HT-29 (cell line): ENCODE results near the gene ARL5A. TPM values are rescaled to one million over a fixed set of nuclear protein-coding genes. Genes with fewer than 3 reads are reported as not detected.
A peak's percentile ranks its signal among the peaks of the same experiment; 100 is the strongest.

ENCODE experiments used
- DNase-seq: peaks from one replicate; pipeline ENCODE4 v3.0.0-alpha.2; 2015; ENCODE audit warnings: low spot score
- total RNA-seq: library from RNA; depleted of rRNA; stranded (reverse); fragments of >200 nt; shearing (Covaris generic); gene quantifications from 2 replicates; pipeline ENCODE4 v1.2.3, GENCODE V29; 2014

Gene ARL5A
- total RNA-seq, 1 experiment from 2014 or later, result 82.0 TPM

DNA sequence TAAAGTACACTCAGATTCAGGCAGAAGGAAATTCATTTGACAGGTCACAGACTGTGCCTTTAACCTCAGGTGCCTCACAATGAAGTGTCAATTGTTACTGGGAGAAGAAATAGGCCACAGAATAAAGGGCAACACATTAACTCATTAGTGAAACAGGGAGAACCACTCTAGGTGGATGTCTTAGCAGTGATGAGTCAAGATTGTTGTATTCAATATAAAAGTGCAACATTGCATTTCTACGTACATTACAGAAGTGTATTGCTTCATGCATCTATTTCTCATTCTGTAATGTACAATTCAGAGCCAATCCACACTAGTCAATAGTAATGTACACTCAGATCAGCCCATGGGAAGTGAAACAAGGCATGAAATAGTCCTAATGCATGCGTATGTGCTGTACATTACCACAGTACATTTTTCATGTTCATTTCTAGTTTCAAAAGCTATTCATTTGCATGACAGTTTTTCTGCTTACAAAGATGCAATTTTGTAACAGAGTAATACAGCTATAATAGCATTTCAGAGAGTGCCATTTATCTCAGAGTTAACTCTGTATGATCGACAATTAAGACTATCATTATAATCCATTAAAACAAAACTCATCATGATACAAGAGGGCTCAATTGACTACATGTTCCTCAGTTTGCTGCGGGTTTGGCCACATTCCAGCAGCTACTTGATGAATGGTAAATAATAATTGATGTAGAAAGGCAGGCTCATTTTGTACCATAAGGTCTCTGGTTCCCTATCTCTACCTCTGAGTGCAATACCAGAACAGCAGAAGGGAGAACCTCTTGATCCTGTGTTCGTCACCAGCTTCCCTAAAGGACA lies 12.2 kb upstream of the ARL5A start:
- no peak for DNase-seq

DNA sequence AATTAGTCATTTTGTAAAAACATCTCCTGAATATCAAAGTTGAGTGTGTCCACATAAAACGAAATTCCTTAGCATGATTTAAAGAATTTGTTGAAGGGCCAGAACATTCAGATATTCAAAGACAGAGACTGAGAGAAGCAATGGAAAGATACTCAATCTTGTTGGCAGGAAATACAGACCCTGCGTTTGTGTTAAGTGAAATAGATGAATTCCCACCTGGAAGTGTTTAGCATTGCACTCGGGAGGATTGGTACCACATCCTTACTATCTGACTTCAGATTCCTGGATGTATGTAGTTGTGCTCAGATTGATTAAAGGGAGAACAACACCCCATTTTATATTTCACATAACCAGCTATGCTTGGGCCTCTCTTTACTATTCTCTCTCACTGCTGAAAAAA lies 9.7 kb upstream of the ARL5A start:
- DNase-seq, result no peak

DNA sequence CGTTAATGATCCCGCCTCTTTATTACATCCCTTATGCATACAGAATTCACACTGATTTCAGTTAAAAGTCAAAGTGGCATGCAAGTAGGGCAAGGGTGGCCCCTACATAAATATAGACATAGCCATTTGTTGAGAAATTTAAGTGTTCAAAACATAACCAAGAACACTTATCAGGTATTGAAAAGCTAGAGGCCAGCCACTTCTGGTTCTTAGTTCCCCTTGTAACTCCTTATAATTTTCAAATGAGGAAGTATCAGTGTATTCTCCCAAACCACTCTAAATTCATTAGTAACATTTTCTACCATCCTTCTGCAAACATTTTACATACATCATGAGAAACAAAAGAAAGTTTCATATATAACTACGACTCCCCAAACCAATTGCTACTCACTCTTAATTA lies 5.8 kb upstream of the ARL5A start:
- DNase-seq, result no peak

GRCh38 chr2:151830961-151831360 lies 2.7 kb upstream of the ARL5A start:
- DNase-seq, result no peak

DNA sequence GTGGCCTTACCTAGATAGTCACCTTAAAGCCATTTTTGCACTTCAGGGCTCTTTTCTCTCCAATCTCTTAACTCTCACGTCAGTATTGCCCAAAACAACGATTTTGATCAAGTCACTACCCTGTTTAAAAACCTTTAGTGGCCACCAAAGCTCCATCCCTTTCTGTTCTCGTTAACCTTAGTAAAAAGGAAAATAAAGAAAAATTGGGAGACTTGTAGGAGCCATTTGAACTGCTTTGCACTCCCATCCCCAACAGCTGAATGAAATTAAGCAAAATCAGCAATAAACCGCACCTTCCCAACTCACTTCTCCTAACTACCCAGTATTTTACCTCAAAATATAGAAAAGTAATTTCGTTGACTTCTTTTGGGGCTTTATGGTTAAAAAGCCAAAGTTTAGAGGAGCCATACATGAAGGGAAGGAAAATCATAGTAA lies 686 bp upstream of the ARL5A start:
- DNase-seq, result no peak

DNA sequence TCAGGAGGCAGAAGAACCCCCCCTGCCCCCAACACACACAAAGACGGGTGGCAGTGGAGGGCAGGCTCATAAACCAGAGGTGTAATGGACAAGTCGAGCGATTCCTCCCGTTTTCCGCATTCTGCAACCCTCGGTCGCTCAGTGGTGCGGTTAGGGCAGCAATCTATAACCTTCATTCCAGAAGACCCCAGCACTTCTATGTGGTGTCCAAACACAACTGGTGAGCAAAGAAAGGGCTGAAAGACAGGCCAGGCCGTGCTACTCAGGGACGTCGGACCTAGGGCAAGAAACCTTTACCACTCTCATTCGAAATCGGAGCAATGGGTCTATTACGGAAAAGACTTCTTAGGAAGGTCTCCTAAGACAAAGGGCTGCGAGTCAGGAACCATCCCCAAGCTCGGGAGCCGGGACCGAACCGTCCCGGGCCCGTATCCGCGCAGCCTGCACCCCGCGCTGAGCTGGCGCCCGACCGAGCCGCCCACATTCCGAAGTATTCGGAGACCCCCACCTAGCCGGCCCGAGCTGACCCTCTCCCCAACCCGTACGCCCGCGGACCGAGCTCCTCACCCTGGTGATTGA lies 568 bp downstream of the ARL5A start:
- DNase-seq, result peak; percentile 30

DNA sequence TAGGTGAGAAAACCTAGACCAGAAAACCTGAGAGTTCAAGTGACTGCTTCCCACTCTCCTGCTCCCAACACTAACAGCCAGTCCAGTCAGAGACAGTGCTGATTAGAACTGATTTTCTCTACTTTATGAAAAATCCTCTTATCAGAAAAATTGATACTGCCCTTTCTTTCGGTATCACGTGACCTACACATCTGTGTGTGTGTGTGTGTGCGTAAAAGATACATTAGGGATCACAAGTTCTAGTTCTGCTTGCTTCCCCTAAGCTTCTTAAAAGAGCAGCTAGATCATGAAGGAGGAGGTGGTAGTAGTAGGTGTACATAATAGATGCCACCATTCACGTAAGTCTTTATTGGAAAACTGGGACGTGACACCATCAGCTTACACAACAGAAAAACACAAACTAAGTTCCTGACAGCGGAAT lies 1.5 kb downstream of the ARL5A start:
- peak; percentile 10 for DNase-seq

DNA sequence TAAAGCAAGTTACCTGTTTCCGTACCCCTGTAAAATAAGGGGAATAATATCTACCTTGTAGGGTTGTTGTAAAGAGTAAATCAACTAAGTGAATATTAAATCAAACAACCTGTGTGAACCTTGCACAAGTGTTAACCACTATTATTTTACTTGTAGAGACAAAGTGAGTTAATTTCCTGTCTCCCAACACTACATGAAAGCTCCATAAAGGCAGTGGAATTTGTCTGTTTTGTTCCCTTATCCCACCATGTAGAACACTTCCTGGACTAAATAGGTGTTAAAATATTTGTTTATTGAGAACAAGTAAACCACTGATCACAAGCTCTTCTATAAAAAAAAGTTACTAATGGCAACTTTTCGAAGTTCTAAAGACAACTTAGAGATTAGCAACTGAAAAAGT lies 3.3 kb downstream of the ARL5A start:
- DNase-seq, result no peak

- DNase-seq, result no peak
These were observed 4.6 kb downstream of the ARL5A start for GRCh38 chr2:151823651-151824050.

DNA sequence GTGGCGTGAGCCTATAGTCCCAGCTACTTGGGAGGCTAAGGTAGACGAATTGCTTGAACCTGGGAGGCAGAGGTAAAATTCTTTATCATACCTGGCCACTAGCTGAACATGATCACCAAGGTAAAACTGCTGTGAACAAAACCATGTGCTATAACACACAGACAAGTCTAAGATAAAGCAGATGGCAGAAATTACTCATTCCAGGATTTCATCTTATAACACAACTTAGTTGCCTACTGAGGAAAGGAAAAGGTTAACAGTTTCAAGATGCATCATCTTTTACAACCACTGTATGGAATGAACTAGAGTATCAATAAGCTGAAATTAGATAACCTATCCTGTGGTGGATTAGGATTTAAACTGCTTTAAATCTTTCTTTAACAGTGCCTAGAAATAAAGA lies 8.3 kb downstream of the ARL5A start:
- DNase-seq, result no peak

DNA sequence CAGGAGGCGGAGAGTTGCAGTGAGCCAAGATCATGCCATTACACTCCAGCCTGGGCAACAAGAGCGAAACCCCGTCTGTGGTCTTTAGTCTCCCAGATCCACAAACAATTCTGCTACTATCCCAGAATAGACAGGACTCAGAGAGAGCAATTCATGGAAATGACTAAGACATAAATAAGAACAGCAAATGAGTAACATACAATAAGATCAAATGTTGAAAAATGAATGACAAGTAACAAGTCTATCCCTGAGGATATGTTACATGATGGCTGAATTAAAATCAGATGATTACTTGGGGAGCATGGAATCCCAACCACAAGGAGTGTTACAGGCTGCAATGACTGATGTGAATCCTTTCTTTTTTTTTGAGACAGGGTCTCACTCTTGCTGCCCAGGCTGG lies 10.3 kb downstream of the ARL5A start:
- DNase-seq, result no peak

GRCh38 chr2:151816843-151817242 lies 11.4 kb downstream of the ARL5A start:
- DNase-seq, result no peak

- DNase-seq, result no peak
These were observed 12.3 kb downstream of the ARL5A start for GRCh38 chr2:151815821-151816489.

- DNase-seq, result no peak
These were observed 17.7 kb downstream of the ARL5A start for GRCh38 chr2:151810489-151810888.

DNA sequence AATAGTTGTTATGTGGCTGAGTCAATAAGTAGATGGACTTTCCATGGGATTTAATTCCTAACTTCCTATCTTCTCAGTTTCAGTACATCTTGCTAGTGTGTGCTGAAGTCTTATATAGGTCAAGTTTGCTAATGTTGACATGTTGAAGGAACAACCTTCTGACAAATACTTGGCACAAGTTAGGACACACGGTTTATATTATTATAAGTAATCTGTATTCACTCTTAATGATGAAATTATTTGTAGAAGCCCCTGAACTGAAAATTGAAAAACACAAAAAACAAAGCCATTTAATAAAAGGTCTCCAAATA lies 19.2 kb downstream of the ARL5A start:
- DNase-seq, result no peak

- peak; percentile 35 for DNase-seq
These were observed 19.8 kb downstream of the ARL5A start for GRCh38 chr2:151808258-151809072.

DNA sequence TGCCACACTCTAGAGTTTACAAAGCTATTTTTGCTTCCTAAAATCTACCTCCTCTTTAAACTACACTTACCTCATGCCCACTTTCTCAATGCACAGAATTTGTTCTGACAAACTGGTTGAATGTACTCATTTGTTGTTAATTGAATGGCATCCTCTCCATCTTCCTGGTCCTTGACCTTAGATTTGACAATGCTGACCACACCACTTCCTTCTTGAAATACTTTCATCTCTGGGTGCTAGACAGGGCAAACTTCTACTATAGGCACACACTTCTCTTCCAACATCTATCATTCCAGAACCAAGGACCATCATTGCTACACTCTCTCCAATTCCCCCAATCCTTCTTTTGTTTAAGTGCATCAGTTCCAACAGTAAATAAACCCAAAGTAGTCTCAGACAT lies 22.3 kb downstream of the ARL5A start:
- DNase-seq, result no peak

GRCh38 chr2:151805343-151805742 lies 22.9 kb downstream of the ARL5A start:
- no peak for DNase-seq

- DNase-seq, result no peak
These were observed 24.4 kb downstream of the ARL5A start for GRCh38 chr2:151803811-151804210.

DNA sequence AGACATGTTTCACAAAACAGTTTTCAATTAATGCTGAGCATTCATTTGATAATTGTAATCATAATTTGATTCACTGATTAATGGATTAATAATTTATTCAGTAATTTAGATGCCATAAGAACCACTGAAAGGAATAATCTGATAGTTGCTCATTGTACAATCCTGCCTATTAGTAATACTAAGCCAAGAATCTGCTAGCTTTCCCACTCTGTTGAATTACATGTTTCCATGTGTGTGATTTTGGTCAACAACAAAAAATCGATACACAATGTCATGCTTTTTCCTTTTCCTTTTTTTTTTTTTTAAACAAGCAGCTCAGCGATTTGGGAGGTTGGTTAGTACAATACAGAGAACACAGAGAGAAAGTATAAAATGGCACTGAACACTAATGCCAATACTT lies 25.9 kb downstream of the ARL5A start:
- no peak for DNase-seq

- DNase-seq, result no peak
These were observed 28.3 kb downstream of the ARL5A start for GRCh38 chr2:151799886-151800292.

DNA sequence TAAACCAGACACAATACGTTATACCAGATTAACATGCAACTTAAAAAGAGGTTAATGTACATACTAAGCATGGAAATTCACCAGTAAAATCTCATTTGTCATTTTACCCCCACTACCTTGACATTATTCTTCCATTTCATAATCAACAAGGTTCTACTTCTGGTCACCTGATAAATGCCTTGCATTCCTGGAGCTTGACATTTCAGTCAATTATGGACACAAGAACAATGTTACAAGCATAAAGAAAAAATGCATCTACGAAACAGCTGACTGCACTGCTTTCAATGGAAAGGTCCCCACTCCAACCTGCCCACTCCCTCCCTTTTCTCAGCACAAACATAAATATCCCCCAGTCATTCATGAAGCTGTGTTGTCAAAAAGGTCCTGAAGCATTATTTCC lies 31.4 kb downstream of the ARL5A start:
- DNase-seq, result no peak
